Effector memory CD4-positive, alpha-beta T cell (primary cell): ENCODE results near the gene RALBP1.

ENCODE experiments used
- DNase-seq, 3 donors: peaks; one replicate each; pipeline ENCODE4 v3.0.0-alpha.2; 2020
- H3K27ac ChIP-seq: 2 replicates; pipeline ENCODE4 v1.7.0; 2013; ENCODE audit warnings: mild to moderate bottlenecking, low read length, moderate library complexity; ENCODE audit not compliant: insufficient read depth, poor library complexity, severe bottlenecking
- H3K27me3 ChIP-seq: replicated peaks from 2 replicates; pipeline ENCODE4 v1.7.0; 2013; ENCODE audit warnings: mild to moderate bottlenecking, low read length; ENCODE audit not compliant: insufficient read depth, control insufficient read depth, poor library complexity, severe bottlenecking
- H3K36me3 ChIP-seq: 2 replicates; pipeline ENCODE4 v1.7.0; 2013; ENCODE audit warnings: mild to moderate bottlenecking, low read length, moderate library complexity; ENCODE audit not compliant: control insufficient read depth, insufficient read depth
- H3K4me1 ChIP-seq: 2 replicates; pipeline ENCODE4 v1.7.0; 2013; ENCODE audit warnings: low read length, mild to moderate bottlenecking; ENCODE audit not compliant: control insufficient read depth, insufficient read depth, poor library complexity, severe bottlenecking
- H3K4me3 ChIP-seq: 2 replicates; pipeline ENCODE4 v1.7.0; 2013; ENCODE audit warnings: low read length, low read depth, mild to moderate bottlenecking; ENCODE audit not compliant: insufficient read depth, poor library complexity, severe bottlenecking
- H3K9me3 ChIP-seq: 2 replicates; pipeline ENCODE4 v1.7.0; 2013; ENCODE audit warnings: mild to moderate bottlenecking, low read length, moderate library complexity; ENCODE audit not compliant: control insufficient read depth

Gene RALBP1

DNA sequence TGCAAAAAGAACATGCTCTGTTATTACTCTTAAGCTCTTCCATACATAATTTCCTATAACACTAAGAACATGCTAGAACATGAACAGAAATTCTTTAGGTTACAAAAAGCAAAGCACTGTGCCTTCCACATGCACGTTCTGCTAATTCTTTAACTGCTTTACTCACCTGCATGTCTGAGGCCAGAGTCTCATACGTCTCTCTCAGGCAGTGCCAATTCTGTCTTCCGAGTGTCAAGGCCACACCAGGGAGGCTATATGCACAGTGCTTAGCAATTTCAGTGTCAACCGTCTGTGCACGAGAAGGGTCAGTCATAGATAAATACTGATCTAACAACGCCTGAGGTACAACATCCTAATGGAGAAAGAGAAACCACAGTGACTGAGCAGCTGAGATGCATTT lies 83.9 kb downstream of the RALBP1 start:
- Histone ChIP-seq H3K4me1 (no peaks in the 10 kb centered on the region), H3K9me3 (no peaks in the 10 kb centered on the region), H3K27me3 (no peaks in the 10 kb centered on the region), H3K27ac (no peak overlapping the region), H3K36me3 (peaks cover 44% of the 10 kb centered on the region), H3K4me3 (no peak overlapping the region)
- no peak for DNase-seq

DNA sequence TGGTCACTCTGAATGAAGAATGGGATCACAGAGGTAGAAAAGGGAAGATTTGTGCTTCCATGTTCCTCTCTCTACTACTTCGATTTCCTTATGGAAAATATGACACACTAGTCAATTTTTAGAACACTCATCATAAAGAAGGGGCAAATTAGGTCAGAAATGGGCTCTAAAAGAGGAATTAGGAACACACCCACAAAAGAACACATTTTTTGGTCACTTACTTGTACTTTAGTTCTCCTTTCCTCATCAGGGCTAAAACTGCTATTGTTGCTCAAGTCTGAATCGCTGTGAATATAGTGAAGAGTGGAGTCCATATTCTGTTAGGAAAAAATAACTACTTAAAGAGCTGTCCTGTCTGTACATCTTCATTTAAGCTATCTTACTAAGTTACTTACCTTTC lies 86.4 kb downstream of the RALBP1 start:
- DNase-seq: no peak
- peaks cover 33% of the 10 kb centered on the region for H3K36me3 ChIP-seq
- no peaks in the 10 kb centered on the region for H3K9me3 ChIP-seq
- no peak overlapping the region for H3K4me3 ChIP-seq
- no peak overlapping the region for H3K27ac ChIP-seq
- H3K27me3 ChIP-seq: no peaks in the 10 kb centered on the region
- H3K4me1 ChIP-seq: no peaks in the 10 kb centered on the region

DNA sequence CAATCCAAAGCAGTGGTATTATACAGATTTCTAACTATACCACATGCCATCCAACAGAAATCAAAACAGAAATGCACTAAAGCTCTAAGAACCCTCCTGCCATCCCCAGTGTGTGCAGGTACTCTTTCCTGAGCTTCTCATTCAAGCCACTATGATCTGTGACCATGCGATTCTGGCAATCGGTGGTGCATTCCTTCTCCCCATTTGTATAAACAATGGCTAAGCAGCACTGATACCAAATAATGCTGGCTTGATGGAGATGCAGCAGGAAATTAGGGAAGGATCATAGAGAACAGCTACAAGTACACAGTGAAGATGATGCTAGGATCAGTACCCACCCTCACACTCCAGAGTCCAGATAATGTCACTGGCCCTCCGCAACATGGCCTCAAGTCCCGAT lies 87.3 kb downstream of the RALBP1 start:
- Histone ChIP-seq H3K4me3 (no peak overlapping the region), H3K27ac (no peak overlapping the region), H3K4me1 (no peaks in the 10 kb centered on the region), H3K36me3 (peaks cover 27% of the 10 kb centered on the region), H3K27me3 (no peaks in the 10 kb centered on the region), H3K9me3 (no peaks in the 10 kb centered on the region)
- no peak for DNase-seq

DNA sequence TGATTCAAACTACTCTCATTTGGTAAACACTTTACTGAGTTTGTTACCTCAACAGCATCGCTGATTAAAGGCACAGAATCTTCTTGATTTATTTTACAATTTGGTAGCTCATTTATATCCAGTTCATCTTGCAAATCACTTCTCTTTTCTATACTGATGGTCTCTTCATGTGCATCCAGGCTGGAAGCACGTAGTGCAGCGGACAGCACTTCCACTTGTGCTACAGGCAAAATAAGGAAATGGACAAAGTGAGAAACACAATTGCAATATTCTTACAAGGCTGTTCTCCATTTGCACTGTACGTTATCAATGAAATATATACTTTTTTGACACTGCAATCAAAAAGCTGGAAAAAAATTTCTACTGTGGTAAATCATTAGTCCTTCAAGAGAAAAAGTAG lies 88.0 kb downstream of the RALBP1 start:
- Histone ChIP-seq H3K36me3 (peaks cover 24% of the 10 kb centered on the region), H3K4me1 (no peaks in the 10 kb centered on the region), H3K27me3 (no peaks in the 10 kb centered on the region), H3K9me3 (no peaks in the 10 kb centered on the region), H3K27ac (no peak overlapping the region), H3K4me3 (no peak overlapping the region)
- no peak for DNase-seq

DNA sequence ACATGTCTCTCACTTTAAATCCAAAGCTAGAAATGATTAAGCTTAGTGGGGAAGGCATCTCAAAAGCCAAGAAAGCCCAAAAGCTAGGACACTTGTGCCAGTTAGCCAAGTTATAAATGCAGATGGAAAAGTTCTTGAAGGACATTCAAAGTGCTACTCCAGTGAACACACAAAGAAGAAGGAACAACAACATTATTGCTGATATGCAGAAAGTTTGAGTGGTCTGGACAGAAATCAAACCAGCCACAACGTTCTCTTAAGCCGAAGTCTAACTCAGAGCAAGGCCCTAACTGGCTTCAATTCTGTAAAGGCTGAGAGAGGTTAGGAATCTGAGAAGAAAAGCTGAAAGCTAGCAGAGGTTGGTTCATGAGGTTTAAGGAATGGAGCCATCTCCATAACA lies 90.1 kb downstream of the RALBP1 start:
- Histone ChIP-seq H3K4me3 (no peak overlapping the region), H3K27me3 (no peaks in the 10 kb centered on the region), H3K4me1 (no peaks in the 10 kb centered on the region), H3K9me3 (no peaks in the 10 kb centered on the region), H3K27ac (no peak overlapping the region), H3K36me3 (peaks cover 28% of the 10 kb centered on the region)
- no peak for DNase-seq

DNA sequence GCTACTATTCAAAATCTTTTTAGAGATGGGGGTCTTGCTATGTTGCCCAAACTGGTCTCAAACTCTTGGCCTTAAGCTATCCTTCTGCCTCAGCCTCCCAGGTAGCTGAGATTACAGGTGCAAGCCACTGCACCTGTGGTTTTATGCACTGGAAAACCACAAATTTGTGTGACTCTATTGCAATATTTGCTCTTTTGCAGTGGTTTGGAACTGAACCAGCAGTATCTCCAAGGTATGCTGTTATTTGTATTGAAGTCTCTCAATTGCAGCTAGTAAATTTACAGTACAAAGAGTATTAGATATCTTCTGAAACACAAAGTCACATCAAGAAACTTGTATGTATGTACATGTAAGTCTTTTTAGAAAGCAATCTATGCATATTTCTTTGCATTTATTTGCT lies 92.9 kb downstream of the RALBP1 start:
- H3K36me3 ChIP-seq: peaks cover 21% of the 10 kb centered on the region

DNA sequence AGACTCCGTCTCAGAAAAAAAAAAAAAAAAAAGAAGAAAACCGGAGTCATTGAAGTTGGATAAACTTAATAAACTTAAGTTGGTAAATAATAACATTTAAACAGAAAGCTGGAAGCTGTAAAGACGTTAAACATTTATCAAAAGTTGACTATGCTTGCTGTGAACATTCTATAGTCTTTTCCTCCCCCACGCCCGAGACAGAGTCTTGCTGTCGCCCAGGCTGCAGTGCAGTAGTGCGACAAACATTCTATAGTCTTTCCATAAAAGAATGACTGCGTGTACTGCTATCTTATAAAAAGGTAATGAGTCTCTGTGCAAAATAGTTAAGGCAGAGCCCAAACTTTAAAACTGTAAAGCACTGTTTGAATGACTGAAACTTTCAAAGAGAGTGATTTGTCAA lies 93.9 kb downstream of the RALBP1 start:
- no peak overlapping the region for H3K4me3 ChIP-seq

More for the DNA sequence above, 92.9 kb downstream of the RALBP1 start:
- Histone ChIP-seq H3K27me3 (no peaks in the 10 kb centered on the region), H3K9me3 (no peaks in the 10 kb centered on the region), H3K27ac (no peak overlapping the region), H3K4me3 (no peak overlapping the region), H3K4me1 (no peaks in the 10 kb centered on the region)
- no peak for DNase-seq

DNA sequence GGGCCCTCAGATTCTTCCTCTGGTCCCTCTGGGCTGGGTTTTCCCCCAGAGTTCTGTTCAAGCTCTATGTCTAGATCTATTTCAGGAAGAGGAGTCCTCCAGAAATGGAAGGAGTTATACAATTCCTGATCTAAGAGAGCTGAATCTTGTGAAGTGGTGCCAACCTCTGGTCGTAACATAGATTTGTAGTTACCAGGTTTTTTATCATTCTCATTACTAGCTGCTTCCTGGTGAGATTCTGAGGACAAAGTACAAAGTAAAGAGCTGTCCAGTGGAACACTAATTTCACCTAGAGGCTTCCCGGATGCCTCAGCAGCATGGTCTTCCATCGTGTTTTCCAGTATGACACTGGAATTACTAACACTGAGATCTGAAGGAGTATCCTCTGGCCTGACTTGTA lies 94.9 kb downstream of the RALBP1 start:
- no peak for DNase-seq
- Histone ChIP-seq H3K4me3 (no peak overlapping the region), H3K27me3 (no peaks in the 10 kb centered on the region), H3K4me1 (no peaks in the 10 kb centered on the region), H3K36me3 (peaks cover 18% of the 10 kb centered on the region), H3K27ac (no peak overlapping the region), H3K9me3 (no peaks in the 10 kb centered on the region)

More for the DNA sequence above, 93.9 kb downstream of the RALBP1 start:
- Histone ChIP-seq H3K27ac (no peak overlapping the region), H3K4me1 (no peaks in the 10 kb centered on the region), H3K36me3 (peaks cover 18% of the 10 kb centered on the region), H3K27me3 (no peaks in the 10 kb centered on the region), H3K9me3 (no peaks in the 10 kb centered on the region)
- no peak for DNase-seq

DNA sequence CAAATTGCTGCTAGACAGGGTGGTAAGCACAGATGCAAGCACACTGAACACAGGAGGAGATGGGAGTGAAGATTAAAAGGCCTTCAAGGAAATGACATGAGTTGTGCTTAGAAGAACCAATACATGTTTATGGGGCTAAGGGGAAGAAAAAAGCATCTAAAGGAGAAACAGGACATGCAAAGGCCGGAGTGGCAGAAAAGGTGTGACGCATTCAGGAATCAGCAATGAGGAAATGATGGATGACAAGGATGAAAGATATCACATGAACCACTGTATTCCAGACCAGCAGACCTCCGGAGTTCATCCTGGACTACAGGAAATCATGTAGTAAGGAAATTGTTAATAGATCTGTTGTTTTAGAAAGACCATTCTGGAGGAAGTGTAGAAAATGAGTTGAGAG lies 96.2 kb downstream of the RALBP1 start:
- Histone ChIP-seq H3K27ac (no peak overlapping the region), H3K4me1 (no peaks in the 10 kb centered on the region), H3K4me3 (no peak overlapping the region), H3K36me3 (peaks cover 27% of the 10 kb centered on the region), H3K27me3 (no peaks in the 10 kb centered on the region), H3K9me3 (no peaks in the 10 kb centered on the region)
- DNase-seq: no peak

DNA sequence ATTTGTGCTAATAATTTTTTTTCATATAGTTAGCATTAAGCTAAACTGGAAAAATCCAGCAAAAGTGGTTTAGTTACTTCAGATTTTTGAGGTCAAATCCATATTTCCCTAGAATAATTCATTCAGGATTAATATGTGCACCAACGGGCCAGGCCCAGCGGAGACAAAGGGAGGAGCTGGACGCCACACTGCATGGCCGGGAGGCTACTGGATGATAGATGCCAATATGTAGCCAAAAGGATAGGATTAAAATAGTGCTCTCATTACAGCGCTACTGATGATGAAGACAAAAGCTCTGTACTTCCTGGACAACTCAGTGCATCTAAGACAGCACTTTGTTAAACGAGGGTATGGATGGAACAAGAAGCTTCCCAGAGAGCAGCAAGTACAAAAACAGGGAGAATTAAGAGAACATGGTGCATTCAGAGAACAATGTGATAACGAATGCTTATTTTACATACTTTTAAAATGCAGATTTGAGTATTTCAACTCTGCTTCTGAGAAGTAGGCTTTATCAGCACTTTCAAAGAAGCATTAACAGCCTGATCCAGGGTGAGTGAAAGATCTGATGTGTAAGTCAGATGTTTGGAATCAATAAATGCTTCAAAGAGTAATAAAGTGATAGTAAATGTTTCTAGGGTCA lies 99.3 kb downstream of the RALBP1 start:
- H3K36me3 ChIP-seq: peaks cover 23% of the 10 kb centered on the region

More for the DNA sequence above, 99.3 kb downstream of the RALBP1 start:
- no peaks in the 10 kb centered on the region for H3K4me1 ChIP-seq
- no peaks in the 10 kb centered on the region for H3K9me3 ChIP-seq
- no peak overlapping the region for H3K4me3 ChIP-seq
- DNase-seq: no peak
- H3K27me3 ChIP-seq: no peaks in the 10 kb centered on the region
- H3K27ac ChIP-seq: no peak overlapping the region
